GM19397 (cell line): ENCODE measurements around the gene PIK3R4.

Experiments
- ATAC-seq: cut with Tn5 transposase; IDR thresholded peaks from one replicate; pipeline ENCODE4 v1.9.1; 2021; ENCODE audit warnings: mild to moderate bottlenecking, moderate library complexity; ENCODE audit not compliant: unreplicated experiment

PIK3R4 gene

DNA sequence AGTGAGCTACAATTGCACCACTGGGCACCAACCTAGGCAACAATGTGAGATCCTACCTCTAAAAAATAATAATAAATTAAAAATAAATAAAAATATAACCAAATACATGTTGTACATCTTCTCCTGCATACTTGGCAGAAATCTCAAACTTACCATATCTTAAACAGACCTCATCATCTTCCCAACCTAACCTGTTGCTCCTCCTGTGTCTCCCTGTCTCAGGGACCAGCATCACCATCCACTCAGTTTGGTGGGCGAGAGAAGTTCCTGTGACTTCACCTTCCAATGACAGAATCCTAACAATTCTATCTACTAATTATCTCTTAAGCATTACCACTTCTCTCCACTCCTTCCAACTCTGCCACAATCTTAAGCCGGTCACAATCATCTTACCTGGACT is 3.3 kb downstream of the PIK3R4 start:
- ATAC-seq, result no peak

DNA sequence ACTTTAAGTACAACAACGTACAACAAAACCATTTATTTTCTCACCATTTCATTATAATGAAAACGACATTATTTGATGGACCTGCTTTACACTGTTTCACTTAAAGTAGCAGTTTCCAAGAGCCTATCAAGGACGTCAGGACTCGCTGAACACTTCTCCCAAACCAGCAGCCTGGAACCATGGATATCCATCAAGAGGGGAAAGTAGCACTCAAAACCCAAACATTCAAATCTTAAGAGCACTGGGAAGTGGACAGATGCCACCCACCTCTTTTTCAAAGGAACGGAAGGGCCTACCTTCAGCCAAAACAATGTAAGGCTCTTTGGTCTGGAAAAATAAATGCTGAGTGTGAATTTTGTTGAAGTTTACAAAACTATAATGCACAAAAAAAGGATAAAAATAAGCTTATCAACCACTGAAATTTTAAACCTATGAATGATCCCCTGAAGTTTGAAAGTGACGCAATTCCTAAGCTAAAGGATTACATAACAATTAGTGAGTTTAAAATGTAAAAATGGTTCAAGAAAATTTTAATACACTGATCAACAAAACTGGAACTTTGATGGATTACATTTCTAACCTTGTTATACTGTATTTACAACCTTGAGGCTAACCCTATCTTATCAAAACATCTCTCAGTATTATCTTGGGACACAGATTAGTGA is 4.6 kb downstream of the PIK3R4 start:
- ATAC-seq, result no peak

DNA sequence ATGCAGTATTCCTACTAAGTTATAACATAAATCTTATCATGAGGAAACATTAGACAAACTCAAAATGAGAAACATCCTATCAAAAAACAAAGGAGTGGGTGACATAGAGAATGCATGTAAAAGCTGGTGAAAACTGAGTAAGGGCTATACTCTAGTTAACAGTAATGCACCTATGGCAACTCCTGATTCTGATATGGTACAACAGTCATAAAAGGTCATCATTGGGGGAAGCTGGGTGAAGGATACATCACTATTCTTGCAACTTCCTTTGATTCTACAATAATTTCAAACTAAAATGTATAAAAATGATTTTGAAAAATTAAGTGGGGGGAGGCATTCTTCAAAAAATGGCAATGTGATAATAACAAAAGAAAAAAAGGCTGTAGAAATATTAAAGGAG is 6.8 kb downstream of the PIK3R4 start:
- no peak for ATAC-seq

DNA sequence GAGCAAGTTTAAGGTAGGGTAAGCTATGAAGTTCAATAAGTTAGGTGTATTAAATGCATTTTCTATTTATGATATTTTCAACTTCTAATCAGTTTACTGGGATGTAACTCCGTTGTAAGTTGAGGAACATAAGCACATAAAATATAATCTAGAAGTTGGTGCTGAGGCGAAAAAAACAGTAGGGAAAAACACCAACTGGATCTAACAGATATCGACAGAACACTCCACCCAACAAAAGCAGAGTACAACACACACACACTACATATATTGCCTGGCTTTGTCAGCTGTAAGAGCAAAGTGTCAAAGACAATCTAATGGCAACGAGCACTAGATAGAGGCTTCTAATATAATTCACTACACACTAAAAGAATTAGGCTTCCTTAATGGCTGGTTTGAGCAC is 8.4 kb downstream of the PIK3R4 start:
- ATAC-seq, result no peak

DNA sequence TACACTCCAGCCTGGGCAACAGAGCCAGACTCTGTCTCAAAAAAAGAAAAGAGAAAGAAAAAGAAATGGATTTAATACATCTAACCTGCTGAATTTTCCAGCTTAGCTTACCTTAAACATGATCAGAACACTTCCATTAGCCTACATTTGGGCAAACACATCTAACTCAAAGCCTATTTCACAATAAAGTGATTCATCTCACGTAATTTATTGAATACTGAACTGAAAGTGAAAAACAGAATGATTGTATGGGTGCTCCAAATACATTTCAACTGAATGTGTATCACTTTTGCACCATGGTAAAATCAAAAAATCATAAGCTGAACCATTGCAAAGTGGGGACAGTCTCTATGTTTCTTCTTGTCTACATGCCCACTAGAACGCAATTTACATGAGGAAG is 9.0 kb downstream of the PIK3R4 start:
- ATAC-seq, result no peak

DNA sequence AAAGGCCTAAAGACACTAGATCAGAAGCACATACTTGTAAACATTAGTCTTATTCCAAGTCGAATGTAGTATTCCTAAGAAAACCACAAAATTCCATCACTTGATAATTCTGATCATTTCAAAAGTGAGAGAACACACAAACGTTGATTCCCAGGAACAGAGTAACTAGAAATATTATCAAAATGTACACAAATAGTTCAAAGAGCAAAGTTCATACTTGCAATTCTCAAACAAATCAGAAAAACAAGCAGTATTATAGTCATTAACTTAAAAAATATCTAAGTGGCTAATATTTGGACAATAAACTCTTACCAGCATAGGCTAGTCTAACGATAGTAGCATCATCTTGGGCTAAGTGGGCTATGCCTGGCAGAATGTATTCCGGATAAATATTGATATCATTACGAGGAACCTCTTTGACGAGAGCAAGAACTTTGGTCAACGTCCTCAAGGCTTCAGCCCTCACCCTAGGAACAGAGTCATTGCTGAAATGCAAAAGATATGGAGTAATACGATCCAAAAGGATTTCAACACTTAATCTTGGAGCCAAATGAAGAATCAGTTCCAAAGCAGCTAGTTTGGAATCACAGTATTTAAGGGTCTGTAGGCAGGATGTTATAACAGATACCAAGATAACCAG is 13.3 kb downstream of the PIK3R4 start:
- no peak for ATAC-seq

DNA sequence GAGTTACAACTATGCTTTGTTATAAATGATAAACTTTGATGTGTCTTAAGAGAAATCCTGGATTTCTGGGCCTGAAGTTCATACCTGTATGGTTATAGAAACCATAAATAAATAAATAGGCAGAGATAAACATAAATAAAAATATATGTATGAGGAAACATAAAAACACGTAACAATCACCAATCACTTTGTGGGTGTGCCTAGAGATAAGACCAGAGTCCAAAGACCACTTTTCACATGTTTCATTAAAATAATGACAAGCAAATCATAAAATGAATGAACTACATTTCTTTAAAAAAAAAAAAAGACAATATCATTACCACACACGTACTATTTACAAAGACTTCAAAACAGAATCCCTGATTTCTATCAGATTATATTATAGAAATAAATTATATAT is 14.1 kb downstream of the PIK3R4 start:
- ATAC-seq, result no peak

DNA sequence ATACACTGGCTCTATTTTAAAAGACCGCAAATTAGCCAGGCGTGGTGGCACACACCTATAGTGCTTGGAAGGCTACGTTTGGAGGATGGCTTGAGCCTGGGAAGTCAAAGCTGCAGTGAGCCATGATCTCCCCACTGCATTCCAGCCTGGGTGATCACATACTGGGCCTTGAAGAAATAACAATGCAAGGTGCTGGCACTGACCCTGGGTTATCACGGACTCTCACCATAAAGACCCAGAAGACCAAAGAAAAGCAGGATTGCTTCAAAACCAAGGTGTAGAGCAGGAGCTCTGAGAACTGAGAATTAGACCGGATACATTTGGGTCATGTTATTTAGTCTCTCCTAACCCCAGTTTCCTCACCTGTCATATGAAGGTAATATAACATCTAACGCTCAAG is 14.8 kb downstream of the PIK3R4 start:
- no peak for ATAC-seq

DNA sequence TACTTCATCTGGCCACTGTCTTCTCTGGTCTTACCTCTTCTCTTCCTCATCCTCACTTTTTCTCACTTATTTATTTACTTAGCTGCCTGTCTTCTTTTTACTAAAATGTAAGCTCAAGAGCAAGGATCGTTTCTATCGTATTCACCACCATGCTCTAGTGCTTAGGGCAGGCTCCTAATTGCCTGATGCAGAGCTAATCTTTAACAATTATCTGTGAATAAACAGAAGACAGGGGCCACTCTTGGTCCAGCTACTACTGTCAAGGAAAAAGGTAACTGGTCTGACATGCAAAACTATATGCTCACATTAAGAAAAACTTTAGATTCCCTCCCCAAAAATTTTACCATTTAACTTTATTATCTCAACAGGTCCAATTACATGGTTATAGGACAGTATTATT is 17.5 kb downstream of the PIK3R4 start:
- no peak for ATAC-seq

DNA sequence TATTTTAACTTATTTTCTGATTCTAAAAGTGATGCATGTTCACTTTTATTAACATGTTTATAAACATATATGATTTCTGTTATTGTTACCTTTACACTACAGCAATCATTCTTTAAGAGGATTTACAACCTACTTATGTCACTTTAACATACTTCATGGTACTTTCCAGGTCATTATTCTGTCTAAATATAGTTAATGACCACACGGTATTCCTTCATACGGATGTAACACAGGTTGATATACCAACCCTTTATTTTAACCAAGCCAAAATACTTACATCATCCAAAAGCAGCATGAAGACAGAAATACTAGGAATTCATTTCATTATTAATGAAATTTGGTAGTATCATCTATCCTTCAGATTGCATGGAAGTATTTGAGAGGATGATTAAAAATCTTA is 18.6 kb downstream of the PIK3R4 start:
- no peak for ATAC-seq

DNA sequence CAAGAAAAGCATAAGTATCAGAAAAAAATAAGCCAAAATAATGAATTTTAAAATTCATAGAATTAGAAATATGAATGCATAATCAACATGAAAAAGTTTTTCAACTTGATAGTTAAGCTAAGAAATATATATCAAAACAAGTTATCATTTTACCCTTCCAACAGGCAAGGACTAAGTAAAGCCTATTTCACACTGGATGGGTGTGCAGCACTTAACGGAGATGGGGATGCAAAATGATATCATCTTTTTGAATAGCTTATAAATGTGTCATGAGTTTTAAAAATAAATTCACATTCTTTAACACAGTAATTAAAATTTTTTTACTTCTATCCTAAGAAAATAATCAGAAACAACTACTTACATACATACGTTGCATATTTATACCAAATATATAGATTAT is 20.9 kb downstream of the PIK3R4 start:
- ATAC-seq, result no peak

DNA sequence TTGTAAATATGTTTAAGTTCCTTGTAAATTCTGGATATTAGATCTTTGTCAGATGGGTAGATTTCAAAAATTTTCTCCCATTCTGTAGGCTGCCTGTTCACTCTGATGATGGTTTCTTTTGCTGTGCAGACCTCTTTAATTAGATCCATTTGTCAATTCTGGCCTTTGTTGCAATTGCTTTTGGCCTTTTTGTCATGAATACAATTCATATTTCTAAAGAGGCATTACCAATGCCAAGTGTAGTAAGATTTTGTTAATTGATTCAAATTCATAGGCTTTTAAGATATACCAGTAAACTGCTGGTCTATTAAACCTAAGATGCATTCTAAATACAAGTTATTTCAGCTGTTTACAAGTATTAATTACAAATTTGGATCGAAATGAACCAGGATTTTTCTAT is 31.0 kb downstream of the PIK3R4 start:
- no peak for ATAC-seq

DNA sequence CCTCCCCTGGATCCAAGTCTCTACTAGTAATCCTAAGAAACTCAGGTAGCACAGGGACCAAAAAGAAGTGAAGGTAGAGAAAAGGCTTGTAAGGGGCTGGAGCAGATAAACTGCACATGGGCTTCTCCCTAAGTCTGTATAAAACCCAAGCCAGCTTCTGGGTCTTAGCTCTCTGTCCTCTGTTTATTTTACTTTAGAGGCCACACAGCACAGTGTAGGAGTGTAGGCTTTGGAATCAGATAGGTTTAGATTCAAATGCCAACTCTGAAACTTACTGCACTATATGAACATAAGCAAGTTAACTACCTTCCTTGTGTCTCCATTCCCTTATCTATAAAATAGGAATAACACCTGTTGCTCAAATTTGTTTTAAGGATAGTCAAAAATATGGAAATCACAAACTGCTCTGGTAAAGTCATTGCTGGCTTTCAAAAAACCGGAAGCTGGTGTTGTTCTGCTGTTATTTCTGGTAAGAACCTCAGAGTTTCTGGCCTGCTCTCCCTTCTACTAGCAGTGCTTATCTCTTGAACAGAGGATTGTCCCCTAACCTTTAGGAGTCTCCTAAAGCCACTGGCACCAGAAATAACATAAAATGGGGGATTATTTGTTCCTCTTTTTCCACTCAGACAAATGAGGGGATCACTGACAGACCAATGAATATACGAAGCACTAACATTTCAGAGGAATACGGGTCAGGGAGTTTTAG is 33.8 kb downstream of the PIK3R4 start:
- ATAC-seq, result no peak

DNA sequence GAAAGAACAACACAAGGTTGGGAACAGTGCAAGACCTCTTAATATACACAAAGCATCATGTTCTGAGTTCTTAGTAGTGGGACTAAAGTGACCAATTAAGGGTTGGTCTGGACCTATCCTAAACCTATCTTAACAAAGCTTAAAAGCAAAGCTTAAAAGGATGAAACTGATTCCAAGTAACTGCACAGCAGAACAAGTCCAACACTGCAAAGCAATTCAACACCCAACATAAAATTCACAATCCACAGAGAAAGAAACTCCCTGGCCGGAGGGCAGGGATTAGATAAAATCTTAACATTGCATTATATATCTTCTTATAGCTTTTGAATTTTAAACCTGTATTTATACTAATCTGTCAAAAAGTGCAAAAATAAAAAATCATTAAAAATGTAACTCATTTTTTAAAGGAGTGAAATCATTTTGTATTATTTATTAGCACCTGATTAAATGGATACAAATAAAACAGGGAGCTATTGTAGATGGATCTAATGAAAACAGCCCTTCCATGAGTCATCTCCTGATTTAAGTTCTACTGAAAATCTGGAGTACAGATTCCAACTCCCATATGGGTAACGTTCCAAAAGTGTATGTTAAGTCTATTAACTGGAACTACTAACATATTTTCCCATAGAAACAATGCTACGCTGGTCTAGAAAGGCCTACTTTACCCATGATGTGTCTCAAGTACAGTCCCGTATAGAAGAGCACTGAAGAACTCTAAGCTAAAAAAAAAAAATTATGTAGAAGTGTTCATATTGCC is 34.9 kb downstream of the PIK3R4 start:
- ATAC-seq, result no peak

DNA sequence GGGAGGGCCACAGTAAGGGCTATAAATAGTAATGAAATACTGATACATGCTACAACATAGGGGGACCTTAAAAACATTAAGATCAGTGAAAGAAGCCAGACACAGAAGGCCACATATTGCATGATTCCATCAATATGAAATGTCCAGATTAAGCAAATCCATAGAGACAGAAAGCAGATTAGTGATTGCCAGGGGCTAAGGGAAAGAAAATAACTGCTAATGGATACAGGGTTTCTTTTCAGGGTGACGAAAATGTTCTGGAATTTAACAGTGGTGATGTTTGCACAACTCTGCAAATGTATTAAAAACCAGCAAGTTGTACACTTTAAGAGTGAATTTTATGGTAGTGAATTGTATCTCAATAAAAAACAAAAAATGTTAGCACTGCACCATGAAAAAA is 37.0 kb downstream of the PIK3R4 start:
- ATAC-seq, result no peak

DNA sequence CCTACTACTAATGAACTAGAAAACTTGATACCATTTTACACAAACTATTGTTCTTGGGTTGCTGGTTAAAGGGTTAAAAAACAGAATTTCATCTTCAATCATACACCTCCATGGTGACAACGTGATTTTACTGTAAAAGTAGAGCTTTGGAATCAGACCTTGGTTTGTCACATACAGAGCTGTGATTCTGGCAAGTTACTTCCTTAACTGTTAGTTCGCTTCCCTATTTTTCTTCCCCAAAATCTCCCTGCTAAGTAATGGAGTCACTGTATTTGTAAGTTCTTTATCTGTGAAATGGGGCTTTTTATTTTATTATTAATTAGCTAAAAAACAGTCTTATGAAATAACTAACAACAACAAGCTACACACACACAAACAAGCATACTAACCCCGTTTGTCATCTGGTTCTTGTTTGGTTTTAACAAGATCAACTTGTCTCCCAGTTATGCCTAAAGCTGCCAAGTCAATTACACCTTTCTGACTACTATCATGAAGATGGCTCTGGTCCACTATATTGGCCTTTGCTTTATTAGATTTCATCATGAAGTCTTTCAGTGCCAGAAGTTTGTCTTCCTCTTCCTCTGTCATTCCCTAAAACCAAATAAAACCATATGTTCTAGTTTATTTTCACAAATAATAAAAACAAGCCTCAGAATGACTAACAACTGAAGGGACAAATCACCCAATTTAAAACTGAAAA is 38.6 kb downstream of the PIK3R4 start:
- ATAC-seq, result no peak

DNA sequence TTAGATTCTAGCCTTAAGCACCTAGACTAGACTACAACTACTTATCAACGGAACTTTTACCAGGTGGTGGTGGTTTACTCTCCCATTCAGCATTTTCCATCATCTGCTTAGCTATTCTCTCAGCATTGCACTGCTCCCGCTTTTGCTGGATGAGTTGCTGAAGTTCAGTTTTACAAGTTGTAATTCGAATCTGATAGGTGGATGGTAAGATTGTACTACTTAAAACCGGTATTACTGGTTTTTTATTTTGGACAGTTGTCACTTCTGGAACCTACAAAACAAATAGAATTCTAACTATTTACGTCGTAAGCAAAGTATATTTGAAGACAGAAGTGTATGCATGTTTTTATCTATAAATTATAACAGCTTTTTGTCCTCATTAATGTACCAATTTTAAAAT is 41.1 kb downstream of the PIK3R4 start:
- no peak for ATAC-seq

DNA sequence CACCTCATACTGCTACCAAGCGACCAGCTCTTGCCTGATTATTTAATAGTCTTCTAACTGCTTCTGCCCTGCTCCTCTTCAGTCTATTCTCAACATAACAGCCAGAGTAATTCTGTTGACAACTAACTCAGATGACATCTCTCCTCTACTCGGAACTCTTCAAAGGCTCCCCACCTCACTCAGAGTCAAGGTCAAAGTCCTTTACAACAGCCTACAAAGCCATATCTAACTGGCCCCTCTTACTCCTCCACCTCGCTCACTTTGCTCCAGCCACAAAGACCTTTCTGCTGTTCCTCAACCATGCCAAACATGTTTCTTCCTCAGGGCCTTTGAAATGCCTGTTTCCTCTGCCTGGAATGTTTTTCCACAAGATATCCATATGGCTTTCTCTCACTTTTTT is 43.6 kb downstream of the PIK3R4 start:
- ATAC-seq, result no peak

DNA sequence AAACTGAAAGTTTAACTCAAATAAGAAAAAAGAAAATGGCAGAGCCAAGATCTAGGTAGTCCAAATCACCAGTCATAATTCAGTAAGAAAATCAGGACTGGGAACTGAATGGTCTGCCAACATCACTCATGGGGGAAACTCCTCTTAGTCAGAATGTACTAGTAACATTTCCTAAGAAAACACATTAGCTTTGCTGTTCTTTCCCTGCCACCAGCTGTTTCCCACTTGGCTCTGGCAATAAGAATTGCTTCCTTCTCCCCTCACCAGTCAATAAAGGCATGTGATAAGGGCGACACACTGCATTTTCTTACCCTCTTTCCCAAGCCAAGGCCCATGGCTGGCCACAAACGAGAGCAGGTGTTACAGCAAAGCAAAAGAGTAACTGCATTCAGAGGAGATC is 46.1 kb downstream of the PIK3R4 start:
- ATAC-seq, result no peak

DNA sequence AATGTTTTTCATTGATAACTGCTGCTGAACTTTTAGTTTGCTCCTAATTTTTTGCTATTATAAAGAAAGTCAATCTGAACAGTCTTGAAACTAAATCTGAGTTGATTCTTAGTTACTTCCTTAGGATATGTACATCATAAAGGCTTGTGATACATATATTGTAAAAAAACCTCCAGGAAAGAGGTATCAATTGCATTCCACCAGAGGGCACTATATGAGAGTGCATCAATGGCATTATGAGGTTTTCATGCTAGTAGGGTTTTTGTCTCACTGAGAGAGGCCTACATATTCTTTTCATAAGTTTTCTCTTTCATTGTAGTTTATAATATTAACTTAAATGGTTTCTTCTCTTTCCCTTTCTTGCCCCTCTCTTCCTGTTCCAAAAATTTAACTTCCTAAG is 46.9 kb downstream of the PIK3R4 start:
- no peak for ATAC-seq

DNA sequence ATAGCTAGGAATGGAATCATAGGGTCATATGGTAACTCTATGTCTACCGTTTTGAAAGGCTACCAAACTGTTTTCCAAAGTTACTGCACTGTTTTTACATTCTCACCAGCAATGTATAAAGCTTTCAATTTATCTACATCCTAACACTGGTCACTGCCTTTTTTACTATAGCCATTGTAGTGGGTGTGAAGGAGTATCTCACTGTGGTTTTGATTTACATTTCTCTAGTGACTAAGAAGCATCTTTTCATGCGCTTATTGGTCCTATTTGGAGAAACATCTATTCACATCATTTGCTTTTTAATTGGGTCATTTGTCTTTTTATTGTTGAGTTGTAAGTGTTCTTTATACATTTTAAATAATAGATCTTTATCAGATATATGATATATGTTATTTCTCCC is 53.3 kb downstream of the PIK3R4 start:
- ATAC-seq, result no peak
